NCI-H2196 treated with DMSO at 0.1 percent for 48 hours (cell line): ENCODE results near the gene SPP1.
"Not testable (repeated sequence)": the region's sequence is repeated elsewhere in the genome, so short reads cannot be mapped to it uniquely, and the experiment has no call there.

Experiments used
- DNase-seq: peaks from one replicate; lab custom pipeline; 2025; ENCODE audit not compliant: unreplicated experiment; lab: John Stamatoyannopoulos, UW

The SPP1 gene

DNA sequence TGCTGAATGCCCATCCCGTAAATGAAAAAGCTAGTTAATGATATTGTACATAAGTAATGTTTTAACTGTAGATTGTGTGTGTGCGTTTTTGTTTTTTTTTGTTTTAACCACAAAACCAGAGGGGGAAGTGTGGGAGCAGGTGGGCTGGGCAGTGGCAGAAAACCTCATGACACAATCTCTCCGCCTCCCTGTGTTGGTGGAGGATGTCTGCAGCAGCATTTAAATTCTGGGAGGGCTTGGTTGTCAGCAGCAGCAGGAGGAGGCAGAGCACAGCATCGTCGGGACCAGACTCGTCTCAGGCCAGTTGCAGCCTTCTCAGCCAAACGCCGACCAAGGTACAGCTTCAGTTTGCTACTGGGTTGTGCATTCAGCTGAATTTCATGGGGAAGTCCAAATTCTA, at the start of gene SPP1:
TSS of gene SPP1 (plus strand) at position 249 of the 400 bp plus-strand sequence. CDS start 1,182 bp downstream, outside the sequence.
- DNase-seq = no peak

DNA sequence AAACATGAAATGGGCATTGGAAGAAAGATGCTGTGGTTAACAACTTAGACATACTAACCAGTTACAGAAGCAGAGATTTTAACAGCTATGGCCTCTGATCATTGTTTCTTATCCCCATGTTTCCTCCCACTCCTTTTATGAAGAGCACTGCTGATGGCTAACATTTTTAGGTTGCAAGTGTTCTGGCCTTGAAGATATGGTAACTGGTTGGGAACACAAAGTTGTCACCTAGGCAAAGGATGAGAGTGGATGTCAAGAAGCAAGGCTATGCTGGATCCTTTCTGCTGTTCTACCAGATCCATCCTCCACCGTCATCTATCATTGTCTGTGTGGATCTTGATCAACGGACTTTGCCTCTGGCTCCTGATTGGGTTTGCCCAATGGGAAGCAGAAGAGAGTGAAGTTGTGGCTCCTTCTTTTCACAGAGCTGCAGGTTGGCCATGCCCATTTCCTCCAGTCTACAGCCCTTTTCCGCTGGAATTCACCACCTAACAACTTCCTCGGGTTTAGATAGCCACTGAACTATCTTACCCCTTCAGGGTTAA, 48.9 kb upstream of the SPP1 start:
- no peak for DNase-seq

DNA sequence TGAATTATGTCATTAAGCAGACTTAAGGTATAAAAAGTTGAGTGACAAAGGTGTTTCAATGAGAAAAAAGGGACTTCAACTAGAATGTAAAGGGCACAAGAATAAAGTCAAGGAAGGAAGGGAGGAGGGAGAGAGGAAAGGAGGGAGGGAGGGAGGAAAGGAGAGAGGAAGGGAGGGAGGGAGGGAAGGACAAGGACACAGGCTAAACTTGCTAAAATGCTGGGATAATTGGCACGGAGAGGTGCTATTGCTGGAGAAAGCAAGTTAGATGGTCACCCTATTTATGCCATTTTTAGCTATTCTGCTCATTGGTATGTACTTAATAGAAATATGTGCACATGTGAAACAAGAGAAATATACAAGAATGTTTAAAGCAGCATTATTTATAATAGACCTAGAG, 44.9 kb upstream of the SPP1 start:
- DNase-seq = no peak

DNA sequence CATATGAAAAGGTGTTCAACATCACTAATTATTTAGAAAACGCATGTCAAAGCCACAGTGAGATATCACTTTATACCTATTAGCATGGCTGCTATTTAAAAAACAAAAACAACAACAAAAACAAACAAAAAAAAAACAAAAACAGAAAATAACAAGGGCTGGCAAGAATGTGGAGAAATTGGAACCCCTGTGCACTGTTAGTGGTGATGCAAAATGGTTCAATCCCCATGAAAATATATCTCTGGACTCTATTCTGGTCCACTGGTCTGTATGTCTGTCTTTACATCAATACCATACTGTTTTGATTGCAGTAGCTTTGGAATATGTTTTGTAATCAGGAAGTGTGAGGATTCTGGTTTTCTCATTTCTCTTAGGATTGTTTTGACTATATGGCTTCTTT, 43.6 kb upstream of the SPP1 start:
- DNase-seq = no peak

DNA sequence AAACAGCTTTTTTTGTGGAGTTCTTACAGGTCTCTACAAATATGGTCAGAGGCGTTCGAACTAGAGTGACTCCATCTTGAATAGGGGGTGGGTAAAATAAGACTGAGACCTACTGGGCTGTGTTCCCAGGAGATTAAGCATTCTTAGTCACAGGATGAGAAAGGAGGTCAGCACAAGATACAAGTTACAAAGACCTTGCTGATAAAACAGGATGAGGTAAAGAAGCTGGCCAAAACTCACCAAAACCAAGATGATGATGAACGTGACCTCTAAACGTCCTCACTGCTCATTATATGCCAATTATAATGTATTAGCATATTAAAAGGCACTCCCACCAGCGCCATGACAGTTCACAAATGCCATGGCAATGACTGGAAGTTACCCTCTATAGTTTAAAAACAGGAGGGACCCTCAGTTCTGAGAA, 42.8 kb upstream of the SPP1 start:
- DNase-seq = no peak

DNA sequence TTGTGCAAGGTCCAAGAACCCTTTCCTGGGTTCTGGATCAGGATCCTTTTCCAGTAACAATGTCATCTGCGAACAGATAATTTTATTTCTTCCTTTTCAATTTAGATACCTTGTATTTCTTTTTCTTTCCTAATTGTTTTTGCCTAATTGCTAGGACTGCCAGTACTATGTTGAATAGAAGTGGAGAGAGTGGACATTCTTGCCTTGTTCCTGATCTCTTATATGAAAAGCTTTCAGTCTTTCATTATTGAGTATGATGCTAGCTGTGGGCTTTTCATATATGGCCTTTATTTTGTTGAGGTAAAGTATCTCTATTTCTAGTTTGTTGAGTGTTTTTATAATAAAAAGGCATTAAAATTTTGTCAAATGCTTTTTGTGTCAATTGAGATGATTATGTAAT, 42.2 kb upstream of the SPP1 start:
- no peak for DNase-seq

DNA sequence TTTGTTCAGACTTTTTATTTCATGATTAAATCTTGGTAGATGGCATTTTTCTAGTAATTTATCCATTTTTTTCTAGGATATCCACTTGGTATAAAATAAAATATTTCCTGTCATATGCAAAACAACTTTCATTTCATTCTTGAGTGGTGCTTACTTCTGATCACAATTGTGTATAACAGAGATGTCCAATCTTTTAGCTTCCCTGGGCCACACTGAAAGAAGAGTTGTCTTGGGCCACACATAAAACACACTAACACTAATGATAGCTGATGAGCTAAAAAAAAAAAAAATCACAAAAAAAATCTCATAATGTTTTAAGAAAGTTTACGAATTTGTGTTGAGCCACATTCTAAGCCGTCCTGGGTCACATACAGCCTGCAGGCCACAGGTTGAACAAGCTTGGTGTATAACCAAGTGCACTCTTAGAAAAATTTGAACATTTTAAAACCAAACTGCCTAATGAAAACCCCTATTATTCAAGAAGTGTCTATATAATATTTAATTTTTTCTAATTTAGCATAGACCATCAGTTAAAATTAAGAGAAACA, 41.3 kb upstream of the SPP1 start:
- DNase-seq = no peak

DNA sequence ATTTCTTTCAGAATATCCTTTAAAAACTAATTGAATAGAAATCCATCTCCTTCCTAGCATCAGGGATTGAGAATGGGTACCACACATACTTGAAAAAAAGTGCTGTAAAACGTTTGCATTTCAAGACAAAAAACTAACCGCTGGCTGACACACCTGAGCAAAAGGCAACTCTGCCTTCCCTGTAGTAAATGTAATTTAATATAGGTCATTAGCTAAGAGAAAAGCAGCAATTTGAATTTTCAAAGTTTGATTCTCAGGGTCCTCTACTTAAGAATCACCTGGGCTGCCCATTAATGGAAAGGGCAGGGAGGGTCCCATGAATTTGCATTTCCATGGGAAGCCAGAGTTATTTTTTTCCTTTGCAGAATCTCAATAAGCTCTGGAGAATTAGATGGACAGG, 40.5 kb upstream of the SPP1 start:
- DNase-seq = no peak

DNA sequence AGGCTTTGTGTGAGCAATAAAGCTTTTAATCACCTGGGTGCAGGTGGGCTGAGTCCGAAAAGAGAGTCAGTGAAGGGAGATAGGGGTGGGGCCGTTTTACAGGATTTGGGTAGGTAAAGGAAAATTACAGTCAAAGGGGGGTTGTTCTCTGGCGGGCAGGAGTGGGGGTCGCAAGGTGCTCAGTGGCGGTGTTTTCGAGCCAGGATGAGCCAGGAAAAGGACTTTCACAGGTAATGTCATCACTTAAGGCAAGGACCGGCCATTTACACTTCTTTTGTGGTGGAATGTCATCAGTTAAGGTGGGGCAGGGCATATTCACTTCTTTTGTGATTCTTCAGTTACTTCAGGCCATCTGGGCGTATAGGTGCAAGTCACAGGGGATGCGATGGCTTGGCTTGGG, 39.6 kb upstream of the SPP1 start:
- DNase-seq = not testable (repeated sequence)

DNA sequence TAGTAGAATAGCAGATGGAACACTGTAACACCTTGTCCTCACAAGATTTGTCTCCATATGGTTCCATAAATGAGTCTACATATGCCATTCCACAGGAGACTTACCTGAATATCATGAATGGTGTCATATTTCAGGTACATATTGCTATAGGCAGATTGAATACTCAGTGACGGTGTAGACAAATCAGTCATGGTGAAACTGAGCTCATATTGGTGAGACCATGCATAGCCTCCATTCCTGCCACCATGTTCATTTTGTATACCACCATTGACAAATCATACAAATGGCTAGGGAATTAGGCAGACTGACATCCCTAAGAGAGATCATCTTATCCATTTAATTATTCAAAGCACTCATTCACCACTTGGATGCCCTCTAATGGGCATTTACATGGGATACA, 38.0 kb upstream of the SPP1 start:
- DNase-seq = no peak

DNA sequence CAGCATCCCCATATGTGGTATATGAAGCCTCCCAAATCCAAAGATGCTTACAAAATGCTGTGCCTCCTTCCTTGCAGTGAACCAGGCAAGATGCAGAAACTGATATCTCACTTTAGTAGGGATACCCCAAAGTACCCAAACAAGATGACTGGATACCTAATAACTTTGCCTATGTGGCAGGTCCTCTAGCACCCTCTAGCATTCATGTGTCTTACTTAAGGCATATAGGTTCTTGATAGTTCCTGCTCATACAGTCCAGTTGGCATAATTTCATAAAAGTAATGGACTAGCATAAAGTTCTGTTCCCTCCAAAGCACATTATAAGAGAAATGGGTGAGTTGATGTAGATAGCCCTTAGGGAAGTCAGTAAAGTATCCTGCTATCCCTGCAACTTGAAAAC, 36.8 kb upstream of the SPP1 start:
- no peak for DNase-seq

DNA sequence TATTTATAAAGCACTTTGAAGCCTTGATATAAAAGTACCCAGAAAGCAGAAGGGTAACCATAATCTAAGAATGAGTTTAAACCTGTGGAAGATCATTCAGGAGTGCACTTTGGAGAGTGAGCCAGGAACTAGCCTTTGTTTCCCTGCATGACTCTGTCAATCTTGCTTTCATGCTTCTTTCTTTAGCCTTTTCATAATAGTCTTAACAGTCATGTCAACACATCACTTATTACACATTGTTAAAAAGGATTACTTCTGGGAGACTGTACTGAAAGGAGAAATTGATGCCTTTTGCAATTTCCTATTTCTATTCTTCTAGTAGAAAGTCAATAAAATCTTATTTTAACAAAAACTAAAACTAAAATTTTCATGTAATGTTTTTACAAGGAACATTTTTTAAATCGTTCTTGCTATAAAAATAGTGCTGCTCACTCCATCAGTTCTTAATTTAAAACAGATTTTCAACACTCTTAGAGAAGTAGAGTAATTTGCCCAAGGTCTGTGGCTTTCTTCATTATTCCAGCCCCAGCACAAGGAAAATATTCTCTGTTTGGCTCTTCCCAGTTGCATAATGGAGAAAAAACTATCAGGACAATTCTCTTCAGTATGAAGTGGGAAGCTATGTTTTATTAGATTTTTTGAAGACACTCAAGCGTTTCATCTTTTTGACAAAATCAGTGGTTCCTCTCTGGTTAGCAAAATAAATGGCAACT, 35.4 kb upstream of the SPP1 start:
- DNase-seq = no peak

DNA sequence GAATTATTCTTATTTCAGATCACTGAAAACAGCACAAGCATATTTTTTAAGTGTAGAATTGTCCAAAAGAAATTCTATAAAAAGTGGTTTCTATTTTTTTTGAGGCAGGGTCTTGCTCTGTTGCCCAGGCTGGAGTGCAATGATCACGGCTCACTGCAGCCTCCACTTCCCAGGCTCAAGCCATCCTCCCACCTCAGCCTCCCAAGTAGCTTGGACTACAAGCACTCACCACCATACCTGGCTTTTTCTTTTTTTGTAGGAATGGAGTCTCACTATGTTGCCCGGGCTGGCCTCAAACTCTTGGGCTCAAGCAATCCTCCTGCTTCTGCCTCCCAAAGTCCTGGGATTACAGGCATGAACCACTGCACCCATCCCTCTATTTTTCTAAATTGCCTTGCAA, 34.7 kb upstream of the SPP1 start:
- DNase-seq = not testable (repeated sequence)

DNA sequence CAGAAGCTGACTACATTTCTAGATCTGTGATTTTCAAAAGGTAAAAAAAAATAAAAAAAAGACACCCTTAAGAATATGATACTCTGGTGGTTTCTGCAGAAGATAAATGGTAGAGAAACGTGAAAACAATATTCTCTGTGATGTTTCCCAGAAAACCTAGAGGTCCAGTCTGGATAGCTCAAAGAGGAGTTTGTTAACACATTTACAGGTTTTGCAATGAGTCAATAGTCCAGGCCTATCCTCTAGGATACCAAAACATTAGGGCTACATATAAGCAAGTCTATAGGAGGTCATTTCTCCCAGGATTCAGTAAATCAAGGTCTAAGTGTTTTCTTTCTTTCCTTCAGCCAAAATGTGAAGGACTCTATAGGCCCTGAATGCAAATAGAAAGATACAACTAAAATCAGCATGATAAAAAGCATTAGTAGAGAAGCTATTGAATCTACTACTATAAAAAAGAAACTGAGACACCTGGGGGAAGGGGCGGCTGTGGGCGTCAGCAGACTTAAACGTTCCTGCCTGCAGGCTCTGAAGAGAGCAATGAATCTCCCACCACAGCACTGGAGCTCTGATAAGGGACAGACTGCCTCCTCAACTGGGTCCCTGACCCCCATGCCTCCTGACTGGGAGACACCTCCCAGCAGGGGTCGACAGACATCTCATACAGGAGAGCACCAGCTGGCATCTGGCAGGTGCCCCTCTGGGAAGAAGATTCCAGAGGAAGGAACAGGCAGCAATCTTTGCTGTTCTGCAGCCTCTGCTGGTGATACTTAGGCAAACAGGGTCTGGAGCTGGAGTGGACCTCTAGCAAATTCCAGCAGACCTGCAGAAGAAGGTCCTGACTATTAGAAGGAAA, 33.7 kb upstream of the SPP1 start:
- no peak for DNase-seq

DNA sequence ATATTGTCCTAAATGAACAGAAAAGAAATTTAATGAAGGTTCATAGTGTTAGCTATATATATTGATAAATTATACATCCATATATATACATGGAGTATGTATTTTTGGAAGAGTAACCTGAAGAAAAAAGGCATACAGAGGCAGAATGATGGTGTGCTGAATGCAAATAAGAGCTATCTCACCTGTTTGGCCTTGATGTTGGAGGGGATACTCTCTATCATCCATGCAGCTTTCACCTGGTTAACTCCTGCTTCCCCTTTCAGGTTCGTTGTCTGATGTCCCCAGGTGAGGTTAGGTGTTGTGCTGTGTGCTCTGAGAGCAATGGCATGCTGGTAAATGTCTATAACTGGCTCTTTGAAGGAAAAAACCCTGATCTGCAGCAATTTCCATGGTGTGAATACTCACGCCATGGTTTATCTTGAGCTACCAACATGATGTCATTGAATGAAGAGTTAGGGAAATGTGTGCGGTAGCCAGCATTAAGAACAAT, 31.8 kb upstream of the SPP1 start:
- DNase-seq = no peak

DNA sequence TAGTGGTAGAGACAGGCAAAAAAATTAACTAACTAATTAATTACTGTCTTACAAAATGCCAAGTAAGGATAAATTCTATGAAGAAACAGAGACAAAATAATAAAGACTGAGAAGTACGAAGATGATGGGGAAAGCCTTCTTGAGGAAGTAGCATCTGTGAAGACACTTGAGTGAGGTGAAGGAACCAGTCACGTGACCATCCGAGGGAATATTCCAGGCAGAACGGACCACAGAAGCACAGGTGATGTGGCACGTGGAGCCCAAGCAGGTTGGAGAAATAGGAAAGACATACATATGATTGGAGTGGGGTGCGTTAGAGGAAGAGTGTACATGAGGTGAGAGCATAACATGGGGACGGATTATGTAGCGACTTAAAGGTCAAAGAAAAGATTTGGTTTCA, 30.5 kb upstream of the SPP1 start:
- DNase-seq = no peak

DNA sequence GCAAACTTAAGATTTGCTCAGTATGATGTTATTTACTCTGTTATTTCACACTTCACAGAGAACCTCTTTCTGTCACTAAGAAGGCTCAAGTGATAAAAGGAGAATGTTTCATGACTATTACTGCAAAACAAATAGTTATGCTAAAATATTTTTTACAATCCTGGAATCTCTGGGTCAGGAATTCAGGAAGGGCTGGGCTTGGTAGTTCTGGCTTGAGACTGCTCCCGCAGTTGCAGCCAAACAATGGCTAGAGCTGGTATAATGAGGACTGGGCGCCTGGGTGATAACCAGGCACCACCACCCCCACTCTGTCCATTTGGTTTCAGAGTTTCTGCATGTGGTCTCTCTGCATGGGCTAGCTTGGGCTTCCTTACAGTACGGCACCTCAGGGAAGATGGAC, 28.7 kb upstream of the SPP1 start:
- no peak for DNase-seq

DNA sequence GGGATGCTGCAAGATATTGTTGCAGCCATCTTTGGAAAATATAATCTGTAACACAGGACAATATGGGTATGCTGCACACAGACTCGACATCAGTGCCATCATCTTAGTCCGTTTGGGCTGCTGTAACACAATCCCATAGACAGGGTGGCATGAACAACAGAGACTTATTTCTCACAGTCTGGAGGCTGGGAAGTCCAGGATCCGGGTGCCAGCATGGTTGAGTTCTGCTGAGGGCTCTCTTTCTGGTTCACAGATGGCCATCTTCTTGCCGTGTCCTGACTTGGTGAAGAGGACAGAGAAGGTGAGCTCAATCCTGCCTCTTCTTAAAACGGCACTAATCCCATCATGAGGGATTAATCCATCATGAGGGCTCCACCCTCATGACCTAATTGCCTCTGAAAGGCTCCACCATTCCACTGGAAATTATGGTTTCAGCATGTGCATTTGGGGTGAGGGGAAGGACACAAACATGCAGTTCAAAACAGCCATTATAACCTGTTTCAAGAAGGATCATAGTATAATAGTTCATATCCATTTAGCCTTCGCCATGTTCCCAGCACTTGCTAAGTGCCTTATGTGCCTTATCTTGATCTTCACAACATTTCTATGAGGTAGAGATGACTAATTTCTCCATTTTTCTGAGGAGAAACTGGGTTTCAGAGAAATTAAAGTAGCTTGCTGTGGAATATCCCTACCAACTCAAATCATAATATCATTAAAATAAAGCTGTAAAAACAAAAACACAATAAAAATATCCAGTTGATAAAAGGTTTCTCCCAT, 27.9 kb upstream of the SPP1 start:
- DNase-seq = no peak

DNA sequence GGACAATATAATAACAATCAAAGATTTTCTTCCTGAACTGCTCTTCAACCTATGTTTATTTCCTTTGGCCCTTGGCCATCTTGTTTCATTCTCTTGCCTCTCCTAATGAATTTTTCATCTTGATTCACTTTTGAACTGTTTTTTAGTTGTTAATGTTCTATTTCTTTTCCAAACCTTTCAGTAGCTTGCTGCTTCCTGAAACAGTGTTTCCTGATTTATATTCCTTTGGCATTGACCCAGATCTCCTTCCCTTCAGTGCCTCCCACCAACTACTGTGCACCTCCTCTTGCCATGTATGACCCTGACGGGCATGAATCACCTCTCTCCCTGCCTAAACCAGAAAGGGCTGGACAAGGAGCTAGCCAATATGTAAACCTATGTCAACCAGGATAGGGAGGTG, 25.6 kb upstream of the SPP1 start:
- no peak for DNase-seq

DNA sequence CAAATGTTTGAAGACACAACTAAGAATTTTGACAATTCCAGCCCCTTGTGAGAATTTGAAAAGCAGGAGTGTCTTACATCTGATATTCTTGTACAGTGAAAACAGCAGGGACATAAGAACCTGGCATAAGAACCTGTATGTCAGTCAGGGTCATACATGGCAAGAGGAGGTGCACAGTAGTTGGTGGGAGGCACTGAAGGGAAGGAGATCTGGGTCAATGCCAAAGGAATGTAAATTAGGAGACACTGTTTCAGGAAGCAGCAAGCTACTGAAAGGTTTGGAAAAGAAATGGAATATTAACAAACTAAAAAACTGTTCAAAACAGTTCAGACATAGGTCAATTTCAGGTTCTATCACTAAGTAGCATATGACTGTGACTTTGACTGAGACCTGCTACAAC, 25.0 kb upstream of the SPP1 start:
- DNase-seq = no peak

DNA sequence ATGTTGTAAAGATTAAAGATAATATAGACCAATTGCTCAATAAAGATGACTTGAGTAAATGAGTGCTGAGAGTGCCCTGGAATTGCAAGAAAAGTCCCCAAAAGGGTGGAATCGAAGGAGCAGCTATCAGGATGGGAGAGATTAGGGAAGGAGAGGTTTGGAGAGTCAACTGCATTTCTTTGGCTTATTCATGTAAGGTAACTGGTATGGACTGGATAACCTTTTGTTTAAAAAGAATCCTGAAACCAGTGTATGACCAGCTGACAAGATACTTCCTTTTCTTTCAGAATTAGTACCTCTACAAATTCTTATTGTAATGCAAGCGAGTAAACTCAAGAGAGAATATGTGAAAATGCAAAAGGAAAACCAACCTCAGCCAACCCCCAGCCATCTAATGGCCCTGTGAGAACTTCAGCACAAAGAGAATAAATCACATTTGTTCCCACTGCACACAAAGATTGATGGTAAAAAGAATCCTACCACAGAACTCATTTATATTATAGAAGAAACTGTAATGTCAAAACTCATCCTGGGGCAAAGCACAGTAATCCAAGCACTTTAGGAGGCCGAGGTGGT, 24.5 kb upstream of the SPP1 start:
- DNase-seq = no peak
